Vagina (tissue), 2 donors: ENCODE data around the gene SP8.

Experiments used
- CTCF ChIP-seq, 3 experiments: fragments of 450-650 bp in 2 of 3; fragments of 200-600 bp in 1 of 3; sonication (generic) in 1 of 3; IDR thresholded peaks; one replicate each; pipeline ENCODE4 v1.5.1; 2017 to 2019; ENCODE audit warnings: antibody characterized with exemption in 3 of 3, mild to moderate bottlenecking in 2 of 3, moderate library complexity in 2 of 3
- POLR2A ChIP-seq, 2 donors: fragments of 450-650 bp; IDR thresholded peaks; one replicate each; pipeline ENCODE4 v1.6.1; 2017; ENCODE audit warnings: antibody characterized with exemption in 2 of 2, mild to moderate bottlenecking in 2 of 2, moderate library complexity in 2 of 2

GRCh38 chr7:20786421-20786778 lies 286 bp downstream of the SP8 start:
- no peak for TF ChIP-seq CTCF (IDR thresholded peaks at IDR 0.05)
- no peak for TF ChIP-seq POLR2A (IDR thresholded peaks at IDR 0.05)
